ENCODE data around the gene ZDHHC20.

DNA sequence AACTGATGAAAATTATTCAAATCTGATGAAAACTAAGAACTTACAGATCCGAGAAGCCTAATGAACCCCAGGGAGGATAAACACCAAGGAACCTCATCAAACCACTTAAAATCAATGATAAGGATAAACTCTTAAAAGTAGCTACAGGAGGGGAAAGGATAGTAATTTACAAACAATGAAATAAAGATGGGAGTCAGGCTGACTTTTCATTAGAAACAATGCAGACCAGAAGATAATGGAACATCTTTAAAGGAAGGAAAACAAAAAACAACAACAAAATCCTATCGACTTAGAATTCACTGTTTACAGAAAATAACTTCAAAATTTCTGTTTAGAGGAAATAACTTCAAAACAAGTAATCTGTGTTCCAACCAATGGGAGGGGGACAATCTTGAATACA is 73.4 kb downstream of the ZDHHC20 start:
- TF ChIP-seq, protein P1, sequence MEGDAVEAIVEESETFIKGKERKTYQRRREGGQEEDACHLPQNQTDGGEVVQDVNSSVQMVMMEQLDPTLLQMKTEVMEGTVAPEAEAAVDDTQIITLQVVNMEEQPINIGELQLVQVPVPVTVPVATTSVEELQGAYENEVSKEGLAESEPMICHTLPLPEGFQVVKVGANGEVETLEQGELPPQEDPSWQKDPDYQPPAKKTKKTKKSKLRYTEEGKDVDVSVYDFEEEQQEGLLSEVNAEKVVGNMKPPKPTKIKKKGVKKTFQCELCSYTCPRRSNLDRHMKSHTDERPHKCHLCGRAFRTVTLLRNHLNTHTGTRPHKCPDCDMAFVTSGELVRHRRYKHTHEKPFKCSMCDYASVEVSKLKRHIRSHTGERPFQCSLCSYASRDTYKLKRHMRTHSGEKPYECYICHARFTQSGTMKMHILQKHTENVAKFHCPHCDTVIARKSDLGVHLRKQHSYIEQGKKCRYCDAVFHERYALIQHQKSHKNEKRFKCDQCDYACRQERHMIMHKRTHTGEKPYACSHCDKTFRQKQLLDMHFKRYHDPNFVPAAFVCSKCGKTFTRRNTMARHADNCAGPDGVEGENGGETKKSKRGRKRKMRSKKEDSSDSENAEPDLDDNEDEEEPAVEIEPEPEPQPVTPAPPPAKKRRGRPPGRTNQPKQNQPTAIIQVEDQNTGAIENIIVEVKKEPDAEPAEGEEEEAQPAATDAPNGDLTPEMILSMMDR (IDR thresholded peaks at IDR 0.05), result no peak
- no peak for TF ChIP-seq POLR2A (IDR thresholded peaks at IDR 0.05)

Measured in lower leg skin (tissue), 3 donors.